ENCODE results near the gene COX14. TPM values are rescaled to one million over a fixed set of nuclear protein-coding genes. Genes with fewer than 3 reads are reported as not detected.
"Not testable (repeated sequence)": the region's sequence is repeated elsewhere in the genome, so short reads cannot be mapped to it uniquely, and the experiment has no call there.

COX14 gene
- total RNA-seq, 1 donor = 34.3 TPM

DNA sequence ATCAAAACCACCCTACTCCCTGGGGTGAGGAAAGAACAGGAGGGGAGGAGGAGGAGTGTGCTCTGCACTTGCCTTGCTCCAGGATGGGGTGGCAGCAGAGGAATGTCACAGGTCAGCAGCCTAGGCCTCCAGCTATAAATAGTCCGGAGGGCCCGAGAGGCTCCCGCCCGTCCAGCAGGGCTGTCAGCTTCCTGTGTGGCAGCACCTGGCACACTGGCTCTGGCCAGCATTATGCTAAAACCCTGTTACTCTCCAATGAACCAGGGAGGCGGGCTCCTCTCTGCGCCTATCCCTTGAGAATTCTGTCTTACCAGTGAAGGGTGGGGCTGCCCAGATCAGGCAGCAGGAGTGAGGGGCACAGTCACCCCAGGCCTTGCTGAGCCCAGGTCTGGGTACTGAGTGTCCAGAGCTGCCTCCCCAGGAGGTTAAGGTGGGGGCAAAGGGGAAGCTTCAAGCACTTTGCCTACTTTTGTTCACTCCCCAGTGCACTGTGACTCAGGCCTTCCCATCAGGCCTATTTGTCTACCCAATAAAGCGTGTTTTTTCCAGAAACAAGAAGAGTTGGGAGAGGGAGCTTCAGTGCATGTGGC is 1.2 kb upstream of the COX14 start:
- H3K4me1 ChIP-seq (ENCODE audit: insufficient read depth, low read length) = peaks cover 36% of the 10 kb centered on the region
- no peaks in the 10 kb centered on the region for H3K27me3 ChIP-seq (ENCODE audit: insufficient read depth, low read length)
- no peak overlapping the region for H3K4me3 ChIP-seq (ENCODE audit: low read length)
- no peaks in the 10 kb centered on the region for H3K9me3 ChIP-seq (ENCODE audit: low read depth, low read length)

DNA sequence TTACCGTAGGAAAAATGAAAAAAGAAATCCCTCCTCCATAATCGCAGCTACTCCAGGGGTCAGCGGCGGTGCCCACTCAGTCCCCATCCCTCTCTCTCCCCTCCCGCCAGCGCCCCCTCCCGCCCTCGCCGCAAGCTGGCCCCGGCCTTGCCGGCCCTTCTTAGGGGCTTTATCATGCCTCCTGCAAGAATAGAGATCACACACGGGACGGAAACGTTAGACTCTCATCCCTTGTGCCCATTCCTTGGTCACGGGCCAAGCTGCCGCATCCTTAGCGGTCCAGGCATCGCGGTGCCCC is 692 bp upstream of the COX14 start:
- Histone ChIP-seq H3K27me3 (ENCODE audit: insufficient read depth, low read length) (no peaks in the 10 kb centered on the region), H3K4me3 (ENCODE audit: low read length) (no peak overlapping the region), H3K9me3 (ENCODE audit: low read depth, low read length) (no peaks in the 10 kb centered on the region), H3K4me1 (ENCODE audit: insufficient read depth, low read length) (peaks cover 36% of the 10 kb centered on the region)

DNA sequence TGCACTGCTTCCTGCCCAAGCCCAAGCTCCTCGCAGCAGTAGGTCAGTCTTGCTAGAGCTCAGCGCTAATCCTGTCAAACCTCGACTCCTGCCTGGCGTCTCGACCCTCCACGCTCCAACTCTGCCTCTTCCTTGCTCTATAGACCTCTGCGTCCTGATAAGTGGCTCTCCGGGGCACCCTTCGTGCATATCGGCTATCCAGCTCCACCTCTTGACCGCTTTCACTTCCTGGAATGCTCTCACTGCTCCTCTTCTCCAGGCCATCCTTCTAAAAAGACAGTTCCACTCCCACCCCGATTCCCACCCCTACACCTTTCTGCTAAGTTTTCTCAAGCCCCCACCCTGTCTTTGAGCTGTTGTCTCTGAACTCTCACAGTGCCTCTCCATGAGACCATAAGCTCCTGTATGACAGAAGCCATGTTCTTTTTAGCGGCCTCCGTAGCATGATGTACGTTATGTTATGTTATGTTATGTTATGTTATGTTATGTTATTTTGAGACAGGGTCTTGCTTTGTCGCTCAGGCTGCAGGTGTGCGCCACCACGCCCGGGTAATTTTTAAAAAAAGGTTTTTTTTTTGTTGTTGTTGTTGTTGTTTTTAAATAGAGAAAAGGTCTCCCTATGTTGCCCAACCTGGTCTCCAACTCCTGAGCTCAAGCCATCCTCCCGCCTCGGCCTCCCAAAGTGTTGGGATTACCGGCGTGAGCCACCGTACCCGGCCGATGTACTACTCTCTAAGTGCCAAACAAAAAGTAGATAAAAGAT is 601 bp downstream of the COX14 start:
- peak overlapping the region; percentile 98 for H3K4me3 ChIP-seq (ENCODE audit: low read length)
- no peaks in the 10 kb centered on the region for H3K9me3 ChIP-seq (ENCODE audit: low read depth, low read length)
- no peaks in the 10 kb centered on the region for H3K27me3 ChIP-seq (ENCODE audit: insufficient read depth, low read length)
- peaks cover 36% of the 10 kb centered on the region for H3K4me1 ChIP-seq (ENCODE audit: insufficient read depth, low read length)

DNA sequence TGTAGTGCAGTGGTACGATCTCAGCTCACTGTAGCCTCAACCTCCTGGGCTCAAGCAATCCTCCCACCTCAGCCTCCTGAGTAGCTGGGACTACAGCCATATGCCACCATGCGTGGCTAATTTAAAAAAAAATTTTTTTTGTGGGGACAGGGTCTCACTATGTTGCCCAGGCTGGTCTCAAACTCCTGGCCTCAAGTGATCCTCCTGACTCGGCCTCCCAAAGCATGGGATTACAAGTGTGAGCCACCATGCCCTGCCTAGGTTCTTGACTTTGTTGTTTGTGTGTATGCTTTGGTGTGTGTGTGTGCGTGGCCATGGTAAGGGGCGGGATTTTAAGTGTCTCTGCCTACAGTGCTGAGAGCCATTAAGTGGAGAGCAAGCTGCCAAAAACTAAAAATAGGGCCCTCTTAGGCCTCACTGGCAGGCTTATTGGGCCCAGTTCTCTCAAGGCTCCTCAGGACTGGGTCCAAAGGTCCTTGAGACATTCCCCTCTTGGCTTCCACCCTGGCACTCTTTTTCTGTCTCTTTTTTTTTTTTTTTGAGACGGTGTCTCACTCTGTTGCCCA is 5.1 kb downstream of the COX14 start:
- Histone ChIP-seq H3K4me1 (ENCODE audit: insufficient read depth, low read length) (peaks cover 22% of the 10 kb centered on the region), H3K9me3 (ENCODE audit: low read depth, low read length) (no peaks in the 10 kb centered on the region), H3K27me3 (ENCODE audit: insufficient read depth, low read length) (no peaks in the 10 kb centered on the region), H3K4me3 (ENCODE audit: low read length) (no peak overlapping the region)

DNA sequence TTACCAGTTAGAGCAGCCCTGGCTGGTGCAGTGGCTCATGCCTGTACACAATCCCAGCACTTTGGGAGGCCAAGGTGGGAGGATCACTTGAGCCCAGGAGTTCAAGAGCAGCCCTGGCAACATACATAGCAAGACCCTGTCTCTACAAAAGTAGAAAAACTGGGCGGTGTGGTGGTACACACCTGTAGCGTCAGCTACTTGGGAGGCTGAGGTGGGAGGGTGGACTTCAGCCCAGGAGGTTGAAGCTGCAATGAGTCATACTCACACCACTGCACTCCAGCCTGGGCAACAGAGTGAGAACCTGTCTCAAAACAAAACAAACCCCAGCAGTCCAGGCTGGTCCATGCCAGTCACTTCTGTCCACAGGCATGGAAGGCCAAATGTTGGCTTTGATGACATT is 7.4 kb downstream of the COX14 start:
- Histone ChIP-seq H3K9me3 (ENCODE audit: low read depth, low read length) (no peaks in the 10 kb centered on the region), H3K4me1 (ENCODE audit: insufficient read depth, low read length) (peaks cover 5% of the 10 kb centered on the region), H3K27me3 (ENCODE audit: insufficient read depth, low read length) (no peaks in the 10 kb centered on the region), H3K4me3 (ENCODE audit: low read length) (no peak overlapping the region)

DNA sequence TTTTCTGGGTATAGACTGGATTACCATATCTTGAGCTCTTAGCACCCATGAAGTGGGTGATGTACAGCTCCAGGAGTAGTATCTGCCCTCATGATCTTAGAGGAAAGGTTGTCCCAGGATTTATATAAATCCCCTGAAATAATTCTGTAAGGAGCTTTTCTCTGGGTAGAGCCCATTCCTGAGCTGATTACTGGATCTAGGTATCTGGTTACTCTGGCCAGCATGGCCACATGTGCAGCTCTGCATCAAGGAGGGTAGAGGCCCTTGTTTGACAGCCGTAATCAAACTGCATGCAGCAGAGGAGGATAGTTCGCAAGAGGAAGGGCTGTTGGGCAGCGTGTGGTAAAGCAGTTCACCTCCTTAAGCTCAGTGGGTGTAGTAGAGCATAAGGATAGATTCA is 8.5 kb downstream of the COX14 start:
- no peaks in the 10 kb centered on the region for H3K27me3 ChIP-seq (ENCODE audit: insufficient read depth, low read length)
- H3K4me3 ChIP-seq (ENCODE audit: low read length) = no peak overlapping the region
- peaks cover 8% of the 10 kb centered on the region for H3K4me1 ChIP-seq (ENCODE audit: insufficient read depth, low read length)
- no peaks in the 10 kb centered on the region for H3K9me3 ChIP-seq (ENCODE audit: low read depth, low read length)

DNA sequence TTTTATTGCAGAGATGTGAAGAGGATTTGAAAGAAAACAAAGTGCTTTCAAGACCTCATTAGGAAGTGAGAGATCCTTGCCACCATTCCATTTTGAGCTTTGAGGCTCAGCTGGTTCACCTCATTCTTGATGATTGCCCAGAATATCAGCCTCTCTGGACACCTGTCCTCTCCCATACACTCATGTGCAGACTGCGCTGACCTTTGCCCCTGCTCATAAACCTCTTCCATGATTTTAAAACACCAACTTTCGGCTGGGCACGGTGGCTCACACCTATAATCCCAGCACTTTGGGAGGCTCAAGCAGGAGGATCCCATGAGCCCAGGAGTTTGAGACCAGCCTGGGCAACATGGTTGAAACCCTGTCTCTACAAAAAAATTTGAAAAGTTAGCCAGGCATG is 8.9 kb downstream of the COX14 start:
- Histone ChIP-seq H3K9me3 (ENCODE audit: low read depth, low read length) (no peaks in the 10 kb centered on the region), H3K4me1 (ENCODE audit: insufficient read depth, low read length) (peaks cover 8% of the 10 kb centered on the region), H3K4me3 (ENCODE audit: low read length) (no peak overlapping the region), H3K27me3 (ENCODE audit: insufficient read depth, low read length) (no peaks in the 10 kb centered on the region)

DNA sequence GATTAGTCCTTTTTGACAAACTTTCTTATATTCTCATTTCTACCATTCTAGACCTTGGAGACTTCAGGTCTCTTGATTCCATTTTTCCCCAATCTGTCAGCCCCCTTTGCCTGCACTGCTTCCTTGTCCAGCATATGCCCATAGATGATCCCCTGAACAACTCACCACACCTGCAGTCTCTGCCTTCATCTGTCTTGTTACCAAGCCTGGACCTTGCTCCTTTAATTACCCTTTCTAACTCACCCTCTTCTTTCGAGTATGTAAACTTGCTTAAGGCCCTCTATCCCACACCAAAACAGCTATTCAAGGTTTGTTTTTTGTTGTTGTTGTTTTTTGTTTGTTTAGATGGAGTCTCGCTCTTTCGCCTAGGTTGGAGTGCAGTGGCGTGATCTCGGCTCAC is 9.6 kb downstream of the COX14 start:
- Histone ChIP-seq H3K4me3 (ENCODE audit: low read length) (no peak overlapping the region), H3K9me3 (ENCODE audit: low read depth, low read length) (no peaks in the 10 kb centered on the region), H3K27me3 (ENCODE audit: insufficient read depth, low read length) (no peaks in the 10 kb centered on the region), H3K4me1 (ENCODE audit: insufficient read depth, low read length) (peaks cover 8% of the 10 kb centered on the region)

DNA sequence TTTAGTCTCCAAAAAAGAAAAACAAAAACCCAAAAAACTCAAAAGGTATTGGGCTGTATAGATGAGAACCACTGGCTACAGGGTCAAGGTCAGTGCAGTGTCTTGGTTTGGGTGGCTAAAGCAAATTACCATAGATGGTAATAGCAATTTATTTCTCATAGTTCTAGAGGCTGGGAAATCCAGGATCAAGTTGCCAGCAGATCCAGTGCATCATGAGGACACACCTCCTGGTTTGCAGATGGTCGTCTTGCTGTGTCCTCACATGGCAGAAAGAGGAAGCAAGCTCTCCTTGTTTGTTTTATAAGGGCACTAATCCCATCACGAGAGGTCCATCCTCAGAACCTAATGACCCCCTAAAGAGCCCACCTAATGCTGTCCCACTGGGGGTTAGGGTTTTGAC is 11.2 kb downstream of the COX14 start:
- Histone ChIP-seq H3K9me3 (ENCODE audit: low read depth, low read length) (no peaks in the 10 kb centered on the region), H3K27me3 (ENCODE audit: insufficient read depth, low read length) (no peaks in the 10 kb centered on the region), H3K4me1 (ENCODE audit: insufficient read depth, low read length) (peaks cover 8% of the 10 kb centered on the region), H3K4me3 (ENCODE audit: low read length) (no peak overlapping the region)

DNA sequence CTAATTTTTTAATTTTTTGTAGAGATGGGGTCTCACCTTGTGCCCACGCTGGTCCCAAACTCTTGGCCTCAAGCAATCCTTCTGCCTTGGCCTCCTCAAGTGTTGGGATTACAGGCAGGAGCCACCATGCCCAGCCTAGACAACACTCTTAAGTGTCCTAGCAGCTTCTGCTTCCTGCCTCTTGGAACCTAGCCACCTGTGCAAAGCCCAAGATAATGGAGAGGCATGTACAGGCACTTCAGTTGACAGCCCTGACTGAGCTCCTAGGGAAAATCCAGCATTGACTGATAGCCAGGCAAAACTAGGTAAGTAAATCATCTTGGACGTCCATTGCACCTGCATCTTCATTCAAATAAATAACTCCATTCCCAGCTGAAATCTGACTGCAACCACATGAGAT is 15.5 kb downstream of the COX14 start:
- Histone ChIP-seq H3K4me3 (ENCODE audit: low read length) (no peak overlapping the region), H3K9me3 (ENCODE audit: low read depth, low read length) (no peaks in the 10 kb centered on the region), H3K27me3 (ENCODE audit: insufficient read depth, low read length) (no peaks in the 10 kb centered on the region), H3K4me1 (ENCODE audit: insufficient read depth, low read length) (peaks cover 8% of the 10 kb centered on the region)

DNA sequence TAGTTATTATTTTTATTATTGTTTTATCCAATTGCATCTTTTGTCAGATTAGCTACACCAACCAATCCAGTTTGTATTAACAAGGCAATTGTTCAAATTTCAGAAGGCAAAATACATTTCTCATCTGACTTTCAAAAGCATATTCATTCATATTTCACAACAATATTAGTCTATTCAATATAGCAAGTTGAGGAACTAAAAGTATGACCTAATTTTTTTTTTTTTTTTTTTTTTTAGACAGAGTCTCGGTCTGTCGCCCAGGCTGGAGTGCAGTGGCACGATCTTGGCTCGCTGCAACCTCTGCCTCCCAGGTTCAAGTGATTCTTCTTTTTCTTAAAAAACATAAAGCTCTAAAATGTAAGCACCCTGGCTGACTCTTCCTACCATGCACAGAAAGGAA is 17.3 kb downstream of the COX14 start:
- no peaks in the 10 kb centered on the region for H3K9me3 ChIP-seq (ENCODE audit: low read depth, low read length)
- no peak overlapping the region for H3K4me3 ChIP-seq (ENCODE audit: low read length)
- H3K4me1 ChIP-seq (ENCODE audit: insufficient read depth, low read length) = peaks cover 8% of the 10 kb centered on the region
- no peaks in the 10 kb centered on the region for H3K27me3 ChIP-seq (ENCODE audit: insufficient read depth, low read length)

DNA sequence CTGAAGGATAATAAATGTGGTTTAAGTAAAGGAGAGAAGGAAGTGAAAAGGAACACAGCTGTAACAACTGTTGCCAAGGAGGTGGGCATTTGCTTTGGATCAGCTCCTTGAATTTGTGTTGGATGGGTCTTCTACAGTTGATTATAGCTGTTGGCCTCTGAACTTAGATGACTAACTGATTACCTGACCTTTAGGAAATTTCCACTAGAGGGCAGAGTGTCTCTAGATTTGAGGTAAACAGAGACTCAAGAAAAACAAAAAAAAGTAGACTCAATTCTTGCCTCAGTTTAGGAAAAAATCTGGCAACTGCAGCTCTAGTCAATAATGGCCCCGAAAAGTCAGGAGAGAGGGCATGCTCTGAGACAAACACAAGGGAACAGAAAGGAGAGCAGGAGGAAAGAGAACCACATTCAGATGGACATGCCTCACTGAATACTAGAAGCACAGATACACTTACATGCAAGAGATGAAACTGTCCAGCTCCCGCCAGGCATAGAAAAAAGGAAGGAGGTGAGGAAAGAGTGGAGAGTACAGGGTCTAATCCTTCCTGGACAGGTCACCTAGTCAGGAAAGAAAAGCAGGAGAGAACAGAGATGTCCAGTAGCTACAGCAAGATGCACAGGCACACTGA is 20.6 kb downstream of the COX14 start:
- Histone ChIP-seq H3K9me3 (ENCODE audit: low read depth, low read length) (no peaks in the 10 kb centered on the region), H3K27me3 (ENCODE audit: insufficient read depth, low read length) (no peaks in the 10 kb centered on the region), H3K4me3 (ENCODE audit: low read length) (no peak overlapping the region), H3K4me1 (ENCODE audit: insufficient read depth, low read length) (peaks cover 3% of the 10 kb centered on the region)

DNA sequence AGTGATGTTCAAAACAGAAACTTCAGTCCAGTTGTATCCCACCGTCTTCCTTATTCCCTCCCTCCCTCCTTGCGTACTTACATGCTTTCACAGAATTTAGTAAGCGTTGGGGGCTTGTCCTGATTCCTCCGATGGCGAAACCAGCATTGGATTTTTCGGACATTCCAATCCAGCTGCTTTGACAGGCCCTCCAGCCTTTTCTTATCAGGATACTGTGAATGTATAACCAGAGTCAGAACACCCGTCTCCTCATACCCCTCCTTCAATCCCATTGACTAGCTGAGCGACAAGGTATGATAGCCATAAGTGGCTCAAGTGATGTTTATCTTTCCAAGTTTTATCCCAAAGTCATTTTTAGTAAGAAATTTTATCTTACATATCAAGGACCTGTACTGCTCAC is 31.0 kb downstream of the COX14 start:
- H3K27me3 ChIP-seq (ENCODE audit: insufficient read depth, low read length) = no peaks in the 10 kb centered on the region
- H3K4me3 ChIP-seq (ENCODE audit: low read length) = no peak overlapping the region
- H3K9me3 ChIP-seq (ENCODE audit: low read depth, low read length) = no peaks in the 10 kb centered on the region
- H3K4me1 ChIP-seq (ENCODE audit: insufficient read depth, low read length) = no peaks in the 10 kb centered on the region

DNA sequence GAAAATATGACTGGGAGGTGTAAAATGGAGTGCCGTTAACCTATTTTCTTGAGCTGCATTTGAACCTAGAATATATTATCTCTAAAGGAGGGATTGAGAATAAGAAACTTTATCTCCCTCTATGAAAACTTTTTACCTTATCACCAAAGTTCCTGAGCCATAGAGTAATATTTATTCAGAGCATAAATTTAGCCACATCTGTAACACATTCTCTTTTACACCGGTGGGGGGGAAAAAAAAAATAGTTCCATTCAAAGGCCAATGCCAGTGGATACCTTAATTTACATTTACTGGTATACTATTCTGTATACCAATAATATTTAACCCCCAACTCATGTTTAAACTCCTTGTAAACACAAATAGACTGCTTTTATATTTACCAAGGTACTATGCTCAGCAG is 33.4 kb downstream of the COX14 start:
- H3K9me3 ChIP-seq (ENCODE audit: low read depth, low read length) = no peaks in the 10 kb centered on the region
- no peak overlapping the region for H3K4me3 ChIP-seq (ENCODE audit: low read length)
- H3K27me3 ChIP-seq (ENCODE audit: insufficient read depth, low read length) = no peaks in the 10 kb centered on the region
- no peaks in the 10 kb centered on the region for H3K4me1 ChIP-seq (ENCODE audit: insufficient read depth, low read length)

DNA sequence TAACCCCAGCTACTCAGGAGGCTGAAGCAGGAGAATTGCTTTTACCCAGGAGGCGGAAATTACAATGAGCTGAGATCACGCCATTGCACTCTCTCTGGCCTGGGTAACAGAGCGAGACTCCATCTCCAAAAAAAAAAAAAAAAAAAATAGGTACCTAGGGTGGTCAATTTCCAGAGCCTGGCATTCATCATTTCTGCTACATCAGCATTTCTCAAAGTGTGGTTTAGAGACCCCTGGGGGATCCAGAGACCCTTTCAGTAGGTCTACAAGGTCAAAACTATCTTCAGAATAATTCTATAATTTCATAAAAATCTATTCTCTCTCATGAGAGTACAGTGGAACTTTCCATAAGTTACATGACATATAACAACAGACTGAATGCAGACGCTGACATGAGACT is 35.2 kb downstream of the COX14 start:
- Histone ChIP-seq H3K4me1 (ENCODE audit: insufficient read depth, low read length) (no peaks in the 10 kb centered on the region), H3K27me3 (ENCODE audit: insufficient read depth, low read length) (no peaks in the 10 kb centered on the region), H3K4me3 (ENCODE audit: low read length) (no peak overlapping the region), H3K9me3 (ENCODE audit: low read depth, low read length) (no peaks in the 10 kb centered on the region)

DNA sequence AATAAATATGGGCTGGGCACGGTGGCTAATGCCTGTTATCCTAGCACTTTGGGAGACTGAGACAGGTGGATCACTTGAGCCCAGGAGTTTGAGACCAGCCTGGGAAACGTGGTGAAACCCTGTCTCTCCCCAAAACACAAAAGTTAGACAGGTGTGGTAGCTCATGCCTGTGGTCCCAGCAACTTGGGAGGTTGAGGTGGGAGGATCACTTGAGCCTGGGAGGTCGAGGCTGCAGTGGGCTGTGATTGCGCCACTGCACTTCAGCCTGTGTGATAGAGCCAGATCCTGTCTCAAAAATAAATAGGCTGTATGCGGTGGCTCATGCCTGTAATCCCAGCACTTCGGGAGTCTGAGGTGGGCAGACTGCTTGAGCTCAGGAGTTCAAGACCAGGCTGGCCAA is 36.0 kb downstream of the COX14 start:
- H3K4me3 ChIP-seq (ENCODE audit: low read length); H3K4me1 ChIP-seq (ENCODE audit: insufficient read depth, low read length); H3K9me3 ChIP-seq (ENCODE audit: low read depth, low read length); H3K27me3 ChIP-seq (ENCODE audit: insufficient read depth, low read length): not testable (repeated sequence)

All from mononuclear cell (primary cell).